NB4 (cell line): ENCODE data around the gene LEPR.

ENCODE experiments used
- MAX ChIP-seq: IDR thresholded peaks from 2 replicates; pipeline ENCODE4 v1.6.1; 2011; ENCODE audit warnings: low read depth, low read length
- POLR2A ChIP-seq: IDR thresholded peaks from 2 replicates; pipeline ENCODE4 v1.6.1; 2011; ENCODE audit warnings: mild to moderate bottlenecking; ENCODE audit not compliant: insufficient read length; ENCODE audit errors: extremely low read depth
- TF ChIP-seq, protein P1 (sequence below): IDR thresholded peaks from one replicate; pipeline ENCODE4 v1.5.1; 2012; ENCODE audit warnings: low read depth, low read length

- TF ChIP-seq, protein P1, sequence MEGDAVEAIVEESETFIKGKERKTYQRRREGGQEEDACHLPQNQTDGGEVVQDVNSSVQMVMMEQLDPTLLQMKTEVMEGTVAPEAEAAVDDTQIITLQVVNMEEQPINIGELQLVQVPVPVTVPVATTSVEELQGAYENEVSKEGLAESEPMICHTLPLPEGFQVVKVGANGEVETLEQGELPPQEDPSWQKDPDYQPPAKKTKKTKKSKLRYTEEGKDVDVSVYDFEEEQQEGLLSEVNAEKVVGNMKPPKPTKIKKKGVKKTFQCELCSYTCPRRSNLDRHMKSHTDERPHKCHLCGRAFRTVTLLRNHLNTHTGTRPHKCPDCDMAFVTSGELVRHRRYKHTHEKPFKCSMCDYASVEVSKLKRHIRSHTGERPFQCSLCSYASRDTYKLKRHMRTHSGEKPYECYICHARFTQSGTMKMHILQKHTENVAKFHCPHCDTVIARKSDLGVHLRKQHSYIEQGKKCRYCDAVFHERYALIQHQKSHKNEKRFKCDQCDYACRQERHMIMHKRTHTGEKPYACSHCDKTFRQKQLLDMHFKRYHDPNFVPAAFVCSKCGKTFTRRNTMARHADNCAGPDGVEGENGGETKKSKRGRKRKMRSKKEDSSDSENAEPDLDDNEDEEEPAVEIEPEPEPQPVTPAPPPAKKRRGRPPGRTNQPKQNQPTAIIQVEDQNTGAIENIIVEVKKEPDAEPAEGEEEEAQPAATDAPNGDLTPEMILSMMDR: no peak
- TF ChIP-seq MAX (no peak), POLR2A (no peak)
Observed at GRCh38 chr1:65457868-65458267, 37.4 kb downstream of the LEPR start.
